Brain microvascular endothelial cell (primary cell): ENCODE measurements around the gene NPM3.

ENCODE experiments used
- DNase-seq: peaks from one replicate; pipeline ENCODE4 v3.0.0-alpha.2; 2020
- H3K27ac ChIP-seq: fragments of 250-450 bp; sonication (Bioruptor Pico); 2 replicates; pipeline ENCODE4 v1.5.1; 2020; ENCODE audit warnings: mild to moderate bottlenecking, moderate library complexity
- H3K27me3 ChIP-seq: fragments of 250-450 bp; sonication (Bioruptor Pico); replicated peaks from 2 replicates; pipeline ENCODE4 v1.5.1; 2020; ENCODE audit warnings: mild to moderate bottlenecking
- H3K36me3 ChIP-seq: fragments of 250-450 bp; sonication (Bioruptor Pico); replicated peaks from 2 replicates; pipeline ENCODE4 v1.5.1; 2020; ENCODE audit warnings: mild to moderate bottlenecking
- H3K4me3 ChIP-seq: 2 replicates; pipeline ENCODE4 v1.5.1; 2011; ENCODE audit warnings: low read depth, mild to moderate bottlenecking, control low read depth, low read length, moderate library complexity
- CTCF ChIP-seq: IDR thresholded peaks from 2 replicates; pipeline ENCODE4 v1.5.1; 2011; ENCODE audit warnings: low read depth, mild to moderate bottlenecking, moderate library complexity, low read length, control low read depth, inconsistent platforms; ENCODE audit errors: missing control alignments
- in situ Hi-C: cut with HindIII; loops from 2 replicates; pipeline ENCODE4 v1.10.0; 2017; ENCODE audit warnings: low sequenced_read_pairs, low pct_ligation_motif_present

Gene NPM3

DNA sequence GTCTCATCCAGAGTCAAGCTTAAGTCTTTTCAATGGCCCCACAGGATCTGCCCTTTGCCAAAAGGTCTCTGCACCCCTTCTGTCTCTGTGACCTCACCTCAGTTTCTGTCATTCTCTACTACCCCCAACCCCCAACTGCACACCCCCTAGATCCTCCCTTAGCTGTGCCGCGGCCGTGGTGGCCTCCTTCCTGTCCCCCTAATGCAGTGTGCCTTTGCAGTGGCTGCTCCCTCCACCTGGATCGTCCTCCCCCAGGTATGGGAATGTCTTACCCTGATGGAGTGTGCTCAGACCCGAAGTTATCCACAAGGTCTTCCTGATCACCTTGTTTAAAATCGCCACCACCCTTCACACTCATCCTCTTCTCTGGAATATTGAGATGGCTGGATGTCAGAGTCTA is 16.9 kb downstream of the NPM3 start:
- Histone ChIP-seq H3K27me3 (peaks cover 19% of the 10 kb centered on the region), H3K4me3 (no peak overlapping the region), H3K36me3 (no peaks in the 10 kb centered on the region), H3K27ac (no peak overlapping the region)
- no peak for DNase-seq
- in situ Hi-C loops = no loop called here
- TF ChIP-seq CTCF = no peak

DNA sequence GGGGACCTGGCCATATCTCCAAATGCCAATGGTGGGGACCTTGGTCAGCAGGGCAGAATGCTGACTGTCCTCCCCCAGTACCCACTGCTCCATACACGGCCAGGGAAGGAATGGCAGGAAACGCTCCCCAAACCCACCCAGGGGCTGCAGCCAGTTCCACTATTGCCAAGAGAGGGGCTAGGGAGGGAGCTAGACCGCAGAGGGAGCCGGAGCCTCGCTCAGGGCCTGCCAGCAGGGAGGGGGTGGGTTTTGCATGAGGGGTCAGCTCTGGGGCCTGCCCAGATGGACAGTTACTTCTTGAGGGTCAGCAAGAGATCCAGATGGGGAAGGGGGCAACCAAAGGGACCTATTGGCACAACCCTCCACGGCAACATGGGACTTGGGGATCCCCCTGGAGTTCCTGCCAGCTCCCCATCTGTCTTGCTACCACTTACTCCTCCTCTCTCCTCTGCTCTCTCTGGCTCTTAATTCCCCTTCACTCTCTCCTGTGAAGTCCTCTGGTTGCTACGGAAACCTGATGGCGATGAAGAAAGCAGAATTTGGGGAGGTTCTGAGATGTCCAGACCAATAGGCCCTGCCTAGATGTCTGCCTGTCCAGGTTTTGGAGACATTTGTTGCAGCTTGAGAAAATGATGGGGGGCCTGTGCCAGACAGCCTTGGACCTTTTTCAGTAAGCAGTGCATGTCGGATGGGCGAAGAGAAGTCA is 20.0 kb downstream of the NPM3 start:
- DNase-seq = no peak
- peaks cover 14% of the 10 kb centered on the region for H3K27me3 ChIP-seq
- H3K27ac ChIP-seq = no peak overlapping the region
- no peak for TF ChIP-seq CTCF
- H3K4me3 ChIP-seq = no peak overlapping the region
- in situ Hi-C loops = no loop called here
- H3K36me3 ChIP-seq = no peaks in the 10 kb centered on the region

DNA sequence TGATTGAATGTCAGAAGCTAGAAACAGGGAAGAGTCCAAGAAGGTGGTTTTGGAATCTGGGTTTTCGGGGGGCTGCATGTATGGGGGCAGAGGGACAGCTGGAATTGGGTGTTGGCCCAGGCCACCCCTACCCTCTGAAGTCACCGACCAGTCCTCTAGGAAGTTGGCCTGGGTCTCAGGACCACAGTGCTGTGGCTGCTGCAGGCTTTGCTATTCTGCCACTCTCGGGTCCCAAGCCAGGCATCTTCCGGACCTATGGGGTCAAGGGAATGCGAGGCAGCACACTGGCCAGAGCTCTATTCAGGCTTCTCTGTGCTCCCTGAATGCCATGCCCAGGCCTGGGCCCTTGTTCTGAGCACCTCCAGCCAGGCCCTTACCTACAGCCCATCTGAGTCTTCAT is 20.5 kb downstream of the NPM3 start:
- no peaks in the 10 kb centered on the region for H3K36me3 ChIP-seq
- H3K27me3 ChIP-seq = peaks cover 14% of the 10 kb centered on the region
- in situ Hi-C loops = no loop called here
- no peak for TF ChIP-seq CTCF
- H3K27ac ChIP-seq = no peak overlapping the region
- no peak for DNase-seq
- no peak overlapping the region for H3K4me3 ChIP-seq

DNA sequence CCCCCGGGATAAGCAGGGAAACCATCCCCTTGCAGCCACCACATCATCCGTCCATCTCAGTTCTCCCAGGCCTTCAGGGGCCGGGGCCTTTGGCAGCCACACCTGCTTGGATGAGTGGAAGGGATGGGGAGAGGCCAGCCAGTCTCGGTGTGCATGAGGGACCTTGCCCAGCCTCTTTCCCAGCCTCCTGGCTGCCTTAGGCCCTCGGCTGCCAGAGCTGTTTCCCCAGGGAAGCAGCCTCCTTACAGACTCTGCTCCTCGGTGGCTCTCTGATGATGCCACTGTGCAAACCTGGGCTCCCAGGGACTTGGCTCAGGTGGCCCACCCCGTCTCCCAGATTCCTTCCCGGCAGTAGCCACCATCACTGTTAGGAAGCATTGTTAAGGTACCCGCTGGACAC is 22.0 kb downstream of the NPM3 start:
- no peak for DNase-seq
- H3K27me3 ChIP-seq = peaks cover 11% of the 10 kb centered on the region
- in situ Hi-C loops = no loop called here
- H3K36me3 ChIP-seq = no peaks in the 10 kb centered on the region
- no peak for TF ChIP-seq CTCF
- H3K27ac ChIP-seq = no peak overlapping the region
- H3K4me3 ChIP-seq = no peak overlapping the region

- Histone ChIP-seq H3K4me3 (no peak overlapping the region), H3K36me3 (no peaks in the 10 kb centered on the region), H3K27ac (no peak overlapping the region), H3K27me3 (peaks cover 11% of the 10 kb centered on the region)
- no peak for DNase-seq
- no peak for TF ChIP-seq CTCF
- in situ Hi-C loops = no loop called here
Observed at GRCh38 chr10:101760510-101760909, 22.7 kb downstream of the NPM3 start.
